ENCODE data around the gene DSCAM.

DSCAM gene

DNA sequence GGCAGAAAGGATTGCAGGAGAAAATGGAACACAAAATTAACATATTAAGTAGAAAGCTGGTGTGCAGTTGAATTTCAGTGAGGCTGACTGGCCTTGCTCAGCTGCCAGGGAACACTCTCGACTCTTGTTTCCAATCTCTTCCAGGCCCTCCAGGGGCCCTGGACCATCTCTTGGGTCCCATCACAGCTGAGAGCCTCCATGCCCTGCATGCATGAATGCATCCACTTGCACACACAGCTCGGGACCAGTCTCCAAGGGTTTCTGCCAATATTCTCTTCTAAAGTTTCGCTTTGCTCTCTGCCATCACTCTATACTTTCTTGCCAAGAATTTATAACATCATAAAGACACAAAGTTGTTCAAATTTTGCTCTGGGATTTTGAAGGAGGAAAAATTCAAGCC, 200.3 kb downstream of the DSCAM start:
- DNase-seq, result no peak

GRCh38 chr21:40641042-40641441, 205.9 kb downstream of the DSCAM start:
- DNase-seq, result no peak

GRCh38 chr21:40640266-40640789, 206.6 kb downstream of the DSCAM start:
- DNase-seq, result peak; percentile 39

- DNase-seq, result peak; percentile 70
Observed at GRCh38 chr21:40639616-40640194, 207.3 kb downstream of the DSCAM start.

- no peak for DNase-seq
Observed at GRCh38 chr21:40638466-40639251, 208.3 kb downstream of the DSCAM start.

DNA sequence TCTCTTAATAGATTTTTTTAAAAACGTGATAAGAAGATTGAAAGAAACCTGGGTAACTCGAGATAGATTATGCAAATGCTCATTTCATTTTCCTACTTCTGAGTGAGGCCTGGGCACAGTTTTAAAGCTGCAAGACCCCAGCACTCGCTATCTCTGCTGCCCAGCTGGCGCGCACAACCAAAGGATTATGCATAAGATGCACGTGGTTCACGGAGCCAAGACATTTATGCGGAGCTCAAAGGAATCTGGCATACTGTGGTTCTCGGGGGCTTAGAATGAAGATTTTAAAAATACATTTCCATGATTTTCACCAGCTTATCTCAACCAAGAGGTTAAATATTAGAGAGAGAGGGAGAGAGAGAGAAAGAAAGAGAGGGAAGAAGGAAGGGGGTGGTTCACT, 210.9 kb downstream of the DSCAM start:
- DNase-seq, result peak; percentile 75

- DNase-seq, result peak; percentile 21
Observed at GRCh38 chr21:40635391-40635790, 211.6 kb downstream of the DSCAM start.

GRCh38 chr21:40634141-40634540, 212.8 kb downstream of the DSCAM start:
- no peak for DNase-seq

GRCh38 chr21:40633048-40633447, 213.9 kb downstream of the DSCAM start:
- DNase-seq, result no peak

DNA sequence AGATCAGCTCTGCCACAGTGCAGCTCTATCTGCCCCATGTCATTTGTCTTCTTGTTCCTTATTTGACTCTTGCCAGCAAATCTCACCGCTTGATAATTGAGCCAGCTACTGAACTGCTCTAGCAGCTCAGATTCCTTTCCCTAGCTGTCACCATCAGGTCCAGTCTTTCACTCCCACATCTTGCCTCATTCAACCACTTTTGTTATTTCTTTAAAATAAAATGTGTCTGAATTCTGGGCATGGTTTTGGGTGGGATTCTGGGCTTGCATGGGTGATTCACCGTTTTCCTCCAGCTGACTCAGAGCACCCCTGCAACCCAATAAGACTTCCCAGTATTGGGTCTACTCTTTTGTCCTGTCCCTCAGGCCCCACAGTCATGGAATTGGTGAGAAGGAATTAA, 215.7 kb downstream of the DSCAM start:
- no peak for DNase-seq

DNA sequence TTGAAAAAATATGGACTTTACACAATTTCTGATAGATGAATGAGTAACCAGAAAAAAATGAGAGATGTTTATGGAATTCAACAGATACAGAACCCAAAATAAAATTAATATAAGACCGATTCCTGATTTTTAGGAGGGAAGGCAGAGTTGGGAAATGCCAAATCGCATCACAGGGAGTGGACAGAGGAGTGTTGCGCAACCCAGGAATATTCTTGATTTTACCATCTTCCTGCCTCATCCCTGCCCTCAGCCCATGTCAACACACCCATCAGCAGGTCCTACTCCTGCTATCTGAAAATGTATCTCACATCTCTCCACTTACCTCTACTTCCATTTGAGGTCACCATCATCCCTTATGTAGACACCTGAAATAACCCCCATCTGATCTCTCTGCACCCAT, 221.0 kb downstream of the DSCAM start:
- DNase-seq, result no peak

DNA sequence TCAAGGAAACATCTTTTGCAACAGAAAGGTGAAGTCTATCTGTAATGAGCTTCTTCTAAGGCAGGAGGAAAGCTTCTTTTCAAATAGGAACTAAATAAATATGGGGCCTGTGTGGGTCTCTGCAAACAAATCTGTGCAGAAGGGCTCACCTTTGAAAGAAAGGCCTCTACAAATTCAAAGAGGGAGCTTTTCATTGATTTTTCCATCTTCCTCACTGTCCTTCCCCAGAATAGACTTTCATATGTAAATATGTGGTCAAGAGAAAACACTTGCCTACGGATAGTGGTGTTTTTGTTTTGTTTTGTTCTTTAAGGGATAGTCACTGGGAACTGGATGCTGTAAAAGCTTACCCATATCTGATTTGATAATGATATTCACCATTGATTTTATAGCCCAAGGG, 223.4 kb downstream of the DSCAM start:
- no peak for DNase-seq

- no peak for DNase-seq
Observed at GRCh38 chr21:40622531-40622930, 224.4 kb downstream of the DSCAM start.

DNA sequence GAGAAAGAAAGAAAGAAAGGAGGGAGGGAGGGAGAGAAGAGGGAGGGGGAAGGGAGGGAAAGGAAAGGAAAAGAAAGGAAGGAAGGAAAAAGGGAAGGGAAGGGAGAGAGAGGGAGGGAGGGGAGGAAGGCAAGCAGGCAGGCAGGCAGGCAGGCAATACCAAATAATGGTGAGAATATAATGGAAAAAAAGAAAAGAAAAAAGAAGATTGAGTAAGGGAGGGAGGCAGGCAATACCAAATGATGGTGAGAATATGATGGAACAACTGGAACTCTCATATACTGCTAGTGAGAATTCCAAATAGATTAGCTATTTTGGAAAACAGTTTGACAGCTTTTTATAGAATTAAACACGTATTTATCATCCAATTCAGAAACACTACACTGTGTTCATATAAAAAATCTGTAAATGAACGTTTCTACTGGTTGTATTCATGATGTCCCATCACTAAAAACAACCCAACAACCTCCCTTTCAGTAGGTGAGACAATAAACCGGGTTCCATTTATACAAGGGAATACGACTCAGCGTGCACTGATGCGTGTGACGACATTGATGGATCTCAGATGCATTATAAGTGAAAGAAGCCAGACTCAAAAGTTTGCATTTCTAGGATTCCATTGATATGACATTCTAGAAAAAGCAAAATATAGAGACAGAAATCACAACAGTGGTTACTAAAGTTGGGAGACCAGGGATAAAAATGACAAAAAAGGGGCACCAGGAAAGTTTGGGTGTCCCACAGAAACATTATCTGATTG, 226.4 kb downstream of the DSCAM start:
- DNase-seq, result no peak

- peak; percentile 51 for DNase-seq
Observed at GRCh38 chr21:40618191-40618973, 228.6 kb downstream of the DSCAM start.

GRCh38 chr21:40616377-40616704, 230.6 kb downstream of the DSCAM start:
- DNase-seq, result no peak

DNA sequence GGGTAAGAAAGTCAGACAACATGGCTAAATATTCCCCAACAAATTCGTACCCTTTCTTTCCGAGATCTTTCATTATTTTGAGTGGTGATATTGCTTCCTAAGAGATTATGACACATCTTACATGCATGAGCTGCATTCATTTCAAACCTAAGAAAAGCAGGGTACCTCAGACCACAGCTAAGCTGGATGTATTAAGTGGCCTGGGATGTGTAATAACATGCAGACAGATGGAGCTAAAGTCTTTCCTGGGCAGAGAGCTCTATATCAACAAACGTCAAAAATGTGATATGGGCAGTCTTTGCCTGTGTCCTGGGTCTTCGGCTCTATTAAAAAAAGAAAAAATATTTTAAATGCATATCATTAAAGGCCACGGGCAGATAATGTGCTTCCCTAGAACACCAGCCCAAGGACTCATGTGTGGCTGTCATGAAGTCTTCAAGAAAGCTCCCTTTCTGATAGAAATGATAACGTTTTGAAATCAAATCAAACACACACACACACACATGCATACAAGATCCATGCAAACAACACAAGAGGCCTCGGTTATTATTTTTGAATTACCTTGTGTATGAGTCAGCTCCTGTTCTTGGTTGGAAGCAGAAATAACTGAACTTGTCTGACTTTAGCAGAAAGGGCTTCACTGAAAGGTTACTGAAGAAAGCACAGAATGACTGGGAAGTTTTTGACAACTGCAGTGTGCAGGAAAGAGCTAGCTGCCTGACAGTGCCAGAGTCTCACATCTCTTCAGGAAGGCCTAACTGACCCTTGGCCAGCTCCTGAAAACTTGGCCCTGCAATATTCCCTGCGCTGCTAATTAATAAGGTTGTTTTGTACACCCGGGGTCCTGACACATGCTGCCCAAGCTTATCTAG, 231.2 kb downstream of the DSCAM start:
- DNase-seq, result peak; percentile 75

- peak; percentile 42 for DNase-seq
Observed at GRCh38 chr21:40613546-40614030, 233.4 kb downstream of the DSCAM start.

DNA sequence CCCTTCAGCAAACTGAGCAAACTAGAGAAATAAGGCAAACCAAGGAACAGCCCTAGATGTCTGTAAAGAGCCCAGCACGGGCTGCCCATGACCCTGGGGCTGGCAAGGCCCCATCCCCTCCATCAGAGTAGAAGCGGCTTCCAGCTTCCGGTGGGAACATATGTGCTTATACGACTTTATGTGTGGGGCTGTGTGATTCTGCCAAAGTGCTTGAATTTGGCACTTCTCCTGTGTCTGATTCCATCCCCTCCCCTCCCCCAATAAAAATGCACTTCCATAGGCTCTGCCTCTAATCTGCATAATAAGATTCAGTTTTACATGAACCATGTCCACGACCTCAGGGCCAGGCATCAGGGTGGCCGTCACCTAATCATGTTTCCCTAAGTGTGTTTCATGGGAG, 236.6 kb downstream of the DSCAM start:
- DNase-seq, result no peak

- no peak for DNase-seq
Observed at GRCh38 chr21:40606341-40606740, 240.6 kb downstream of the DSCAM start.

GRCh38 chr21:40605094-40605493, 241.9 kb downstream of the DSCAM start:
- no peak for DNase-seq

- DNase-seq, result no peak
Observed at GRCh38 chr21:40603774-40604173, 243.2 kb downstream of the DSCAM start.

All from NCI-H82 (cell line).